ENCODE data around the gene TPD52L2.

TPD52L2 gene

DNA sequence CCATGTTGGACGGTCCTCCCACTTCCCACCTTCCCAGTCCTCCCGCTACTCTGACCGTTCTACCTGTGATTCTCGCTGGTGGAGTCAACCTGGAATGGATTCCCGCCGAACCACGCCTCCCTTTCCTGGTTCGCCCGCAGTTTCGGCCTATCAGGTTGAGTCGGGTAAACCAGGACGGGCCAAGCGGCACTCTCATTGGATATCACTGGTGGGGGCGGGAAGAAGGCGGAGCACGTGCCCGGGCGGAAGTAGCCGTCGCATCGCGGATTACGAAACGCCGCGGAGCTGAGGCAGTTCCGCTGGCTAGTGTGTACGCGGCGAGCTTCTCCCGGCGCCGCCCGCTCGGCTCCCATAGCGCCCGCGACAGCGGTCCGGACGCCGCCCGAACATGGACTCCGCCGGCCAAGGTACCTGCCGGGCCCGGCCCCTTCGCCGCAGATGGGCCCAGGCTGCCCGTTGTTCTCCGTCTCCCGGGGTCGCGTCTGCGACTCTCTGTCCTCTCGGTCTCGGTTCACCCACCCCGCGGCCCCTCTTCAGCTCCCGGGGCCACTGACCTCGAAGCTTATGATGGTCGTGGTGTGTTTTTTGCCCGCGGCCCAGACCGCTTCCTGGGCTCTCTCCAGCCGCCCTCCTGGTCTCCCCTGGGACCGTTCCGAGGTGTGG is at the start of gene TPD52L2:
TSS of gene TPD52L2 (plus strand) at position 293 of the 663 bp plus-strand sequence. CDS start at position 389, 96 bp downstream.
- peak within 1 kb of the TSS; percentile 93 for H3K9ac ChIP-seq (ENCODE audit: low read depth, low read length)
- H3K9me3 ChIP-seq (ENCODE audit: control insufficient read depth, insufficient read depth, low read length), result no peaks in the 10 kb centered on the region
- peaks cover 29% of the 10 kb centered on the region for H3K36me3 ChIP-seq (ENCODE audit: control insufficient read depth, insufficient read depth, low read length)
- peak within 1 kb of the TSS; percentile 92 for H3K4me3 ChIP-seq (ENCODE audit: low read depth, low read length)
- H3K27me3 ChIP-seq (ENCODE audit: control insufficient read depth, insufficient read depth, low read length), result no peaks in the 10 kb centered on the region
- H3K4me1 ChIP-seq (ENCODE audit: control insufficient read depth, insufficient read depth, low read length), result peaks cover 5% of the 10 kb centered on the region

DNA sequence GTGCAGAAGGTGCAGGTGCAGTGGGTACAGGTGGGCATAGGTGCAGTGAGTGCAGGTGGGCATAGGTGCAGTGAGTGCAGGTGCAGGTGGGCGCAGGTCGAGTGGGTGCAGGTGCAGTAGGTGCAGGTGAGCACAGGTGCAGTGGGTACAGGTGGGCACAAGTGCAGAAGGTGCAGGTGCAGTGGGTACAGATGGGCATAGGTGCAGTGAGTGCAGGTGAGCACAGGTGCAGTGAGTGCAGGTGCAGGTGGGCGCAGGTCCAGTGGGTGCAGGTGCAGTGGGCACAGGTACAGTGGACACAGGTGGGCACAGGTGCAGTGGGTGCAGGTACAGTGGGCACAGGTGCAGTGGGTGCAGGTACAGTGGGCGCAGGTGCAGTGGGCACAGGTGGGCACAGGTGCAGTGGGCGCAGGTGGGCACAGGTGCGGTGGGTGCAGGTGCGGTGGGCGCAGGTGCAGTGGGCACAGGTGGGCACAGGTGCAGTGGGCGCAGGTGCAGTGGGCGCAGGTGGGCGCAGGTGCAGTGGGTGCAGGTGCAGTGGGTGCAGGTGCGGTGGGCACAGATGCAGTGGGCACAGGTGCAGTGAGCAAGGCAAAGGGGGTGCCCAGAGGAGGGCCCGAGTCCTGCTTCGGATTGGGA is 49.3 kb upstream of the TPD52L2 start:
- H3K4me3 ChIP-seq (ENCODE audit: low read depth, low read length), result no peak overlapping the region
- H3K27me3 ChIP-seq (ENCODE audit: control insufficient read depth, insufficient read depth, low read length), result no peaks in the 10 kb centered on the region
- no peaks in the 10 kb centered on the region for H3K4me1 ChIP-seq (ENCODE audit: control insufficient read depth, insufficient read depth, low read length)
- H3K9ac ChIP-seq (ENCODE audit: low read depth, low read length), result no peak overlapping the region
- no peaks in the 10 kb centered on the region for H3K9me3 ChIP-seq (ENCODE audit: control insufficient read depth, insufficient read depth, low read length)
- peaks cover 5% of the 10 kb centered on the region for H3K36me3 ChIP-seq (ENCODE audit: control insufficient read depth, insufficient read depth, low read length)

DNA sequence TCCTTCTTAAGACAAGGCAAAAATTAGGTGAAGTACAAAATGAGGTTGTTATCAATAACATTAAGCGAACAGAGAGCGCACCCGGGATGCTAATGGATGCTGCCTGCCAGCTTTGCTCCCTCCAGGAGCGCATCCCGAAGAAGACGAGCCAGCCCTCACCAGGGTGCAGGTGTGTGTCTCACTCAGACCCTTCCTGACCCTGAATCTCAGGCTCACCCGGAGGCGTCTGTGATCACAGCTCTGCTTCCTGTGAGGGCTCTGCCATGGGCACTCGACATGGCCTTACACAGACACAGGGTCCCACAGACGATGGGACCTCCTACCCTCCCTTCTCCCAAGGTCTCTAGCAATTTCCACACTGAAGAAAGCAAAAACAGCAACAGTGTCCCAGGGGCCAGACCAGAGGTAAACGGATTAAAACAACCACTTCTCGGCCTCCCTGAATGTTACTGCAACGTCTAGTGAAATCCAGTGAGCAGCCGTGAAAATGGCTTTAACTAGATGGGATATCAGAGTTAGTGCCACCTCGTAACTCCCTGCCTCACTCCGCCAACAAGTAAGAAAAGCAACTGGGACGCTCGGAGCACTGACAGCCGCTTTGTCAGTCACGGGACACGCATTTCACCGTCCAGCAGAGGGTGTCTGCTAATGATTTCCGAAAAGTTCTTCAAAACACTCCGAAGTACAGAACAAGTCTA is 45.7 kb upstream of the TPD52L2 start:
- H3K9ac ChIP-seq (ENCODE audit: low read depth, low read length), result no peak overlapping the region
- H3K4me3 ChIP-seq (ENCODE audit: low read depth, low read length), result no peak overlapping the region
- no peaks in the 10 kb centered on the region for H3K9me3 ChIP-seq (ENCODE audit: control insufficient read depth, insufficient read depth, low read length)
- no peaks in the 10 kb centered on the region for H3K27me3 ChIP-seq (ENCODE audit: control insufficient read depth, insufficient read depth, low read length)
- H3K36me3 ChIP-seq (ENCODE audit: control insufficient read depth, insufficient read depth, low read length), result peaks cover 5% of the 10 kb centered on the region
- peaks cover 4% of the 10 kb centered on the region for H3K4me1 ChIP-seq (ENCODE audit: control insufficient read depth, insufficient read depth, low read length)

GRCh38 chr20:63821811-63822210 is 43.3 kb upstream of the TPD52L2 start:
- no peak overlapping the region for H3K9ac ChIP-seq (ENCODE audit: low read depth, low read length)
- peaks cover 4% of the 10 kb centered on the region for H3K4me1 ChIP-seq (ENCODE audit: control insufficient read depth, insufficient read depth, low read length)
- H3K9me3 ChIP-seq (ENCODE audit: control insufficient read depth, insufficient read depth, low read length), result no peaks in the 10 kb centered on the region
- H3K27me3 ChIP-seq (ENCODE audit: control insufficient read depth, insufficient read depth, low read length), result no peaks in the 10 kb centered on the region
- no peaks in the 10 kb centered on the region for H3K36me3 ChIP-seq (ENCODE audit: control insufficient read depth, insufficient read depth, low read length)
- H3K4me3 ChIP-seq (ENCODE audit: low read depth, low read length), result no peak overlapping the region

DNA sequence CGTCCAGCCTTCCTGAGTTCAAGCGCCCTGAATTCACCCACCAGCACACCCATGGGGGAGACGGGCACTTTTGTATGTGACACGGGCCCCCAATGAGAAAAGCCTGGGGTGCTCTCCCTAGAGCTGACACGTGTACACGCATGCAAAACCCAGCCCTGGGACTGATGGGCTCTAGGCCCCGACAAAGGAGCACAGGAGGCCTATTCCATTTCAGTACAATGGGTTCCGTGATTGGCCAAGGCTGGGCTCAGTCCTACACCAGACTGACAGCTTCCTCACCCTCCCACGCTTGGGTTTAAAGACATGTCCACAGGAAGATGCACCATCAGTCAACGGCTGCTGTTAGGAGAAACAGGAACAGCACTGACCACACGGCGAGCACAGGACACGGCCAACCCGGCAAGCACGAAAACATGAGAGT is 42.8 kb upstream of the TPD52L2 start:
- Histone ChIP-seq H3K9me3 (ENCODE audit: control insufficient read depth, insufficient read depth, low read length) (no peaks in the 10 kb centered on the region), H3K9ac (ENCODE audit: low read depth, low read length) (no peak overlapping the region), H3K4me3 (ENCODE audit: low read depth, low read length) (no peak overlapping the region), H3K36me3 (ENCODE audit: control insufficient read depth, insufficient read depth, low read length) (no peaks in the 10 kb centered on the region), H3K4me1 (ENCODE audit: control insufficient read depth, insufficient read depth, low read length) (peaks cover 4% of the 10 kb centered on the region), H3K27me3 (ENCODE audit: control insufficient read depth, insufficient read depth, low read length) (no peaks in the 10 kb centered on the region)

DNA sequence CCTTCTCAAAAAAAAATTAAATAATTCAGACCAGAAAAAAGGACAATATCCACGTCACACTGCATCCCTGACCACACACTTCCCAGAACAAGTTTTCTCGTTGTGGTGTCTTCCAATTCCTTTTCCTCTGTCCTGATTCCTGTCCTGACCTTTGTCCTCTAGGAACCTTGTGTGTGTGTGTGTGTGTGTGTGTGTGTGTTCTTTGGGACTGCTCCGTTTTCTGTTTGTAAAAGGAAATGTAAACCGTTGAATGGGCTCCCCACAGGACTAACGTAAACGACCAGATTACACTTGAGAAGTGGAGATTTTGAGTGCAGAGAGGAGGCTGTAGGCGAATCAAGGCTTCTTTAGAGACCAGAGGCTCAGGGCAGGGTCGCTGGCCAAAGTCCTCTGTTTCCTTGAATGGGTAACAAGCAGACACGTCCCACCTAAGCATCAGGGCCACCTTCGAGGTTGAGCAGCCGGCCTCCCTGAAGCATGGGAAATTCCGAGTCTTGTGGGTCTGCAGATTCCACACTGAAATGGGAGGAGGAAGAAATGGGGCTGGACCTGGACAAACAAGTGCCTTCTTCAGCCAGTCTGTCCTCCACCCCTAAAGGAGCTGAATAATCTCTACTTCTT is 41.3 kb upstream of the TPD52L2 start:
- H3K27me3 ChIP-seq (ENCODE audit: control insufficient read depth, insufficient read depth, low read length), result no peaks in the 10 kb centered on the region
- no peaks in the 10 kb centered on the region for H3K36me3 ChIP-seq (ENCODE audit: control insufficient read depth, insufficient read depth, low read length)
- peaks cover 4% of the 10 kb centered on the region for H3K4me1 ChIP-seq (ENCODE audit: control insufficient read depth, insufficient read depth, low read length)
- H3K9ac ChIP-seq (ENCODE audit: low read depth, low read length), result no peak overlapping the region
- H3K9me3 ChIP-seq (ENCODE audit: control insufficient read depth, insufficient read depth, low read length), result no peaks in the 10 kb centered on the region
- H3K4me3 ChIP-seq (ENCODE audit: low read depth, low read length), result no peak overlapping the region

GRCh38 chr20:63825331-63826118 is 39.5 kb upstream of the TPD52L2 start:
- peaks cover 8% of the 10 kb centered on the region for H3K27me3 ChIP-seq (ENCODE audit: control insufficient read depth, insufficient read depth, low read length)
- peaks cover 12% of the 10 kb centered on the region for H3K4me1 ChIP-seq (ENCODE audit: control insufficient read depth, insufficient read depth, low read length)
- no peaks in the 10 kb centered on the region for H3K36me3 ChIP-seq (ENCODE audit: control insufficient read depth, insufficient read depth, low read length)
- H3K9ac ChIP-seq (ENCODE audit: low read depth, low read length), result no peak overlapping the region
- H3K9me3 ChIP-seq (ENCODE audit: control insufficient read depth, insufficient read depth, low read length), result no peaks in the 10 kb centered on the region
- no peak overlapping the region for H3K4me3 ChIP-seq (ENCODE audit: low read depth, low read length)

- Histone ChIP-seq H3K9ac (ENCODE audit: low read depth, low read length) (no peak overlapping the region), H3K4me1 (ENCODE audit: control insufficient read depth, insufficient read depth, low read length) (peaks cover 12% of the 10 kb centered on the region), H3K4me3 (ENCODE audit: low read depth, low read length) (no peak overlapping the region), H3K9me3 (ENCODE audit: control insufficient read depth, insufficient read depth, low read length) (no peaks in the 10 kb centered on the region), H3K36me3 (ENCODE audit: control insufficient read depth, insufficient read depth, low read length) (no peaks in the 10 kb centered on the region), H3K27me3 (ENCODE audit: control insufficient read depth, insufficient read depth, low read length) (peaks cover 8% of the 10 kb centered on the region)
Measured at GRCh38 chr20:63826753-63827152, 38.3 kb upstream of the TPD52L2 start.

GRCh38 chr20:63828124-63828523 is 36.9 kb upstream of the TPD52L2 start:
- Histone ChIP-seq H3K4me1 (ENCODE audit: control insufficient read depth, insufficient read depth, low read length) (peaks cover 12% of the 10 kb centered on the region), H3K9me3 (ENCODE audit: control insufficient read depth, insufficient read depth, low read length) (no peaks in the 10 kb centered on the region), H3K4me3 (ENCODE audit: low read depth, low read length) (no peak overlapping the region), H3K36me3 (ENCODE audit: control insufficient read depth, insufficient read depth, low read length) (no peaks in the 10 kb centered on the region), H3K9ac (ENCODE audit: low read depth, low read length) (no peak overlapping the region), H3K27me3 (ENCODE audit: control insufficient read depth, insufficient read depth, low read length) (peaks cover 12% of the 10 kb centered on the region)

DNA sequence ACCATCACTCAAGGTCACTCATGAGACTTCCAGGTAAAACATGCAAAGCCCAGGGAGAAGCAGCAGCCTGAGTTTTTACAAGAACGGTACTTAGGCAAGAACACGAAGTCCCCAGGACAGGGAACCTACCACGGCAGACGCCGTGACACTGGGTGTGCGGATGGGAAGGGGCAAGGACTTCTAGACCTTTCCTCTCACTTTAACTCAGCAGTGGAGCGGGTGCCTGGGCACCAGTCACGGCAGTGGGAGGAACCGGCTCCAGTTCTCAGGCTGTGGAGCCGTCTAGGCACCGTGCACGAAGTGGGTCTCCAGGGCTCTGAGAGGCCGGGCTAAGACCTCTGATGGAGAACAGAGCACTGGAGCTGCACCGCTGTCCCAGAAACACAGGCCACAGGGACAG is 36.5 kb upstream of the TPD52L2 start:
- Histone ChIP-seq H3K9ac (ENCODE audit: low read depth, low read length) (no peak overlapping the region), H3K4me1 (ENCODE audit: control insufficient read depth, insufficient read depth, low read length) (peaks cover 12% of the 10 kb centered on the region), H3K4me3 (ENCODE audit: low read depth, low read length) (no peak overlapping the region), H3K27me3 (ENCODE audit: control insufficient read depth, insufficient read depth, low read length) (peaks cover 12% of the 10 kb centered on the region), H3K9me3 (ENCODE audit: control insufficient read depth, insufficient read depth, low read length) (no peaks in the 10 kb centered on the region), H3K36me3 (ENCODE audit: control insufficient read depth, insufficient read depth, low read length) (no peaks in the 10 kb centered on the region)

GRCh38 chr20:63828951-63829350 is 36.1 kb upstream of the TPD52L2 start:
- Histone ChIP-seq H3K27me3 (ENCODE audit: control insufficient read depth, insufficient read depth, low read length) (peaks cover 12% of the 10 kb centered on the region), H3K4me3 (ENCODE audit: low read depth, low read length) (no peak overlapping the region), H3K36me3 (ENCODE audit: control insufficient read depth, insufficient read depth, low read length) (no peaks in the 10 kb centered on the region), H3K9ac (ENCODE audit: low read depth, low read length) (no peak overlapping the region), H3K4me1 (ENCODE audit: control insufficient read depth, insufficient read depth, low read length) (peaks cover 12% of the 10 kb centered on the region), H3K9me3 (ENCODE audit: control insufficient read depth, insufficient read depth, low read length) (no peaks in the 10 kb centered on the region)
